ENCODE results near the gene PFKFB1.

DNA sequence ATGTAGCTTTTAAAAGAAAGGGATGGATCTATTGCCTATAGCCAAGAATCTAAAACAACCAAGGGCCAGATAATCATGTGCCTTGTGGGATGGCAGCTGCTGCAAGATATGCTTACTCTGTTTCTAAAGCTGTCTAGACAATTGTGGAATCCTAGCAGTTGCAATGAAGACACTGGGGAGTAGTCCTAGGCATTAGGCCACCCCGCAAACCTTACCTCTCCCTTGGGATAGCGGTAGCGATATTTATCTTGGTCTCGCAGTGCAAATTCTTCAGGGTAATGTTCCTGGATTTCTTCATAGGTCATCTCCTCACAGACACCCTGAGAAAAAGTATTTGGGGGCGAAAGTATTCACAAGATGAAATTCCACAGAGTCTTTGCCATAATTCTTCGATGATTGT is 48.8 kb downstream of the PFKFB1 start:
- TF ChIP-seq, protein P1, sequence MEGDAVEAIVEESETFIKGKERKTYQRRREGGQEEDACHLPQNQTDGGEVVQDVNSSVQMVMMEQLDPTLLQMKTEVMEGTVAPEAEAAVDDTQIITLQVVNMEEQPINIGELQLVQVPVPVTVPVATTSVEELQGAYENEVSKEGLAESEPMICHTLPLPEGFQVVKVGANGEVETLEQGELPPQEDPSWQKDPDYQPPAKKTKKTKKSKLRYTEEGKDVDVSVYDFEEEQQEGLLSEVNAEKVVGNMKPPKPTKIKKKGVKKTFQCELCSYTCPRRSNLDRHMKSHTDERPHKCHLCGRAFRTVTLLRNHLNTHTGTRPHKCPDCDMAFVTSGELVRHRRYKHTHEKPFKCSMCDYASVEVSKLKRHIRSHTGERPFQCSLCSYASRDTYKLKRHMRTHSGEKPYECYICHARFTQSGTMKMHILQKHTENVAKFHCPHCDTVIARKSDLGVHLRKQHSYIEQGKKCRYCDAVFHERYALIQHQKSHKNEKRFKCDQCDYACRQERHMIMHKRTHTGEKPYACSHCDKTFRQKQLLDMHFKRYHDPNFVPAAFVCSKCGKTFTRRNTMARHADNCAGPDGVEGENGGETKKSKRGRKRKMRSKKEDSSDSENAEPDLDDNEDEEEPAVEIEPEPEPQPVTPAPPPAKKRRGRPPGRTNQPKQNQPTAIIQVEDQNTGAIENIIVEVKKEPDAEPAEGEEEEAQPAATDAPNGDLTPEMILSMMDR (IDR thresholded peaks at IDR 0.05), result no peak
- TF ChIP-seq POLR2A (IDR thresholded peaks at IDR 0.05), result no peak
